Spleen (tissue), 11 donors: ENCODE data around the gene OR6S1. TPM values are rescaled to one million over a fixed set of nuclear protein-coding genes. Genes with fewer than 3 reads are reported as not detected.

ENCODE experiments used
- DNase-seq: peaks from one replicate; pipeline ENCODE4 v3.0.0-alpha.2; 2020
- H3K27ac ChIP-seq, 8 donors: fragments of 200-600 bp; sonication (generic) in 7 of 8; 1 replicate in 4 of 8; 2 replicates in 4 of 8; pipeline versions ENCODE4 v1.5.0 to v1.8.0; 2016 to 2021; ENCODE audit warnings: inconsistent platforms in 4 of 8, mild to moderate bottlenecking in 4 of 8, moderate library complexity in 1 of 8
- H3K27me3 ChIP-seq, 7 donors: fragments of 200-600 bp; sonication (generic) in 6 of 7; replicated peaks in 1 of 7; 1 replicate in 4 of 7; 2 replicates in 3 of 7; pipeline versions ENCODE4 v1.5.0 to v1.8.0; 2016 to 2021; ENCODE audit warnings: inconsistent platforms in 3 of 7, mild to moderate bottlenecking in 1 of 7
- H3K36me3 ChIP-seq, 6 donors: fragments of 200-600 bp; sonication (generic) in 5 of 6; 1 replicate in 4 of 6; 2 replicates in 2 of 6; pipeline versions ENCODE4 v1.5.0 to v1.8.0; 2016 to 2021; ENCODE audit warnings: inconsistent platforms in 2 of 6
- H3K4me1 ChIP-seq, 6 donors: fragments of 200-600 bp; sonication (generic) in 5 of 6; 1 replicate in 3 of 6; 2 replicates in 3 of 6; pipeline versions ENCODE4 v1.5.0 to v1.8.0; 2016 to 2021; ENCODE audit warnings: inconsistent platforms in 3 of 6
- H3K4me3 ChIP-seq, 8 donors: fragments of 200-600 bp; sonication (generic) in 7 of 8; 1 replicate in 4 of 8; 2 replicates in 4 of 8; pipeline versions ENCODE4 v1.5.0 to v1.8.0; 2016 to 2021; ENCODE audit warnings: inconsistent platforms in 4 of 8, mild to moderate bottlenecking in 4 of 8, moderate library complexity in 2 of 8
- H3K9me3 ChIP-seq, 8 donors: fragments of 200-600 bp; sonication (generic) in 7 of 8; 1 replicate in 4 of 8; 2 replicates in 4 of 8; pipeline versions ENCODE4 v1.5.0 to v1.8.0; 2016 to 2021; ENCODE audit warnings: inconsistent platforms in 4 of 8
- POLR2A ChIP-seq, 3 donors: fragments of 450-650 bp; IDR thresholded peaks; one replicate each; pipeline ENCODE4 v1.5.1; 2017; ENCODE audit warnings: antibody characterized with exemption in 3 of 3, mild to moderate bottlenecking in 1 of 3
- POLR2AphosphoS5 ChIP-seq, 3 donors: sonication (generic); formaldehyde crosslinking; IDR thresholded peaks; one replicate each; pipeline ENCODE4 v1.5.1; 2017; ENCODE audit warnings: antibody characterized with exemption in 3 of 3
- WGBS, 5 donors: extraction: QIAGEN DNeasy Blood & Tissue Kit in 3 of 5; methylation state at CpG; one replicate each; pipeline versions ENCODE4 v1.1.5 to v1.1.7; 2013 to 2018; 5-methylcytosine and 5-hydroxymethylcytosine counted together
- intact Hi-C: fragments of 100-400 bp; cut with DNase I; formaldehyde crosslinking; loops from one replicate; pipeline ENCODE4 v1.15.0; 2023; ENCODE audit warnings: low total_unique reads
- polyA plus RNA-seq, 3 donors: library from polyadenylated mRNA; stranded (reverse); fragments of 200-250 nt; gene quantifications; one replicate each; pipeline ENCODE4 v1.2.1, GENCODE V29; 2013
- total RNA-seq, 7 donors: library from RNA; depleted of rRNA in 3 of 7; stranded (reverse); fragments of >200 nt in 3 of 7; fragmentation: NEBNext Ultra II Directional in 4 of 7; extraction: Animal tissue kit (Norgen Biotek cat#: 25700) in 4 of 7; gene quantifications; one replicate each; pipeline versions ENCODE4 v1.1.0 to v1.2.1, GENCODE V29; 2016 to 2021
- TF ChIP-seq, protein P1 (sequence below), 11 experiments: fragments of 200-600 bp in 7 of 11; fragments of 450-650 bp in 4 of 11; sonication (generic) in 4 of 11; IDR thresholded peaks in 8 of 11; conservative IDR thresholded peaks in 3 of 11; 1 replicate in 7 of 11; 2 replicates in 4 of 11; pipeline versions ENCODE4 v1.4.0 to v1.8.0; 2016 to 2021; ENCODE audit warnings: antibody characterized with exemption in 11 of 11, inconsistent platforms in 4 of 11, mild to moderate bottlenecking in 1 of 11
- donor health status: healthy with polysubstance abuse.
- donor health status: DM: no; HTN: no; CAD: no; lungs with moderate emphysema.
- donor health status: DM: no; HTN: no; CAD: no.
- donor health status: Bipolar disorder and iron deficiency.
- donor health status: healthy.
- donor health status: DM: no; HTN: no; CAD: no.
- donor health status: DM: yes; HTN: yes; CAD: no.

Gene OR6S1
- total and polyA plus RNA-seq, 10 donors, result 0.10 to 0.77 (median 0.27) TPM; not detected in 7

DNA sequence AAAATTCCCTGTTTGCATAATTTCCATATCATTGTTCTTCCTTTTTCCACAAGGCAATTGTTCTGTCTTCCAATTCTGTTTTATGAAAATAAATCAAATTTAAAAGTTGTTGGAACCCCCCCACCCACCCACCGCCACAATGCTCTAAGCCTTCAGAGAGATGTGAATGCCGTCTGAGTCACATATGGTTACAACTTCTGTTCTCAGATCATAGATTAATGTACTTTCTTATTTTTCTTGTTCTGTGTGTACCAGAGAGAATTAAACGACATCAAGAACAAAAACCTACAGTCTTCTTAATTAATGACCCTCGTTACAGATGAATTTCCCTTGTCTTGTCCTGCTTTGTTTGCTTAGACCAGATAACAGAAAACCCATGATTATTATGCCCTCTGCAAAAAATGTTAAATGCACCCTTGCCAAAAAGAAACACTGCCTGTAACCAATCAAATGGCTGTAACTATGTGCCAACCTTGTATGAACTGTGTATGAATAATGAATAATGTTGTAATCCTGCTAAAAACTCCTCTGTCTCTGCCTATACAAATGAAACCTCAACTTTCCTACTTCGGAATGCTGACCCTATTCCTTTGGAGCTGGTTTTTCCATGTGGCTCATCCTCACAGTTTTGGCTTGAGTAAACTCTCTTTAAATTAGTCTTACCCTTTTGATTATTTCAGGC lies 14.0 kb downstream of the OR6S1 start:
- Histone ChIP-seq H3K4me1 (peaks cover 23 to 93% (median 66%) of the 10 kb centered on the region in 6 donors), H3K9me3 (no peaks in the 10 kb centered on the region), H3K36me3 (no peaks in the 10 kb centered on the region), H3K4me3 (no peak overlapping the region), H3K27me3 (peaks cover 0 to 74% (median 12%) of the 10 kb centered on the region in 7 donors), H3K27ac (no peak overlapping the region)
- TF ChIP-seq, protein P1, sequence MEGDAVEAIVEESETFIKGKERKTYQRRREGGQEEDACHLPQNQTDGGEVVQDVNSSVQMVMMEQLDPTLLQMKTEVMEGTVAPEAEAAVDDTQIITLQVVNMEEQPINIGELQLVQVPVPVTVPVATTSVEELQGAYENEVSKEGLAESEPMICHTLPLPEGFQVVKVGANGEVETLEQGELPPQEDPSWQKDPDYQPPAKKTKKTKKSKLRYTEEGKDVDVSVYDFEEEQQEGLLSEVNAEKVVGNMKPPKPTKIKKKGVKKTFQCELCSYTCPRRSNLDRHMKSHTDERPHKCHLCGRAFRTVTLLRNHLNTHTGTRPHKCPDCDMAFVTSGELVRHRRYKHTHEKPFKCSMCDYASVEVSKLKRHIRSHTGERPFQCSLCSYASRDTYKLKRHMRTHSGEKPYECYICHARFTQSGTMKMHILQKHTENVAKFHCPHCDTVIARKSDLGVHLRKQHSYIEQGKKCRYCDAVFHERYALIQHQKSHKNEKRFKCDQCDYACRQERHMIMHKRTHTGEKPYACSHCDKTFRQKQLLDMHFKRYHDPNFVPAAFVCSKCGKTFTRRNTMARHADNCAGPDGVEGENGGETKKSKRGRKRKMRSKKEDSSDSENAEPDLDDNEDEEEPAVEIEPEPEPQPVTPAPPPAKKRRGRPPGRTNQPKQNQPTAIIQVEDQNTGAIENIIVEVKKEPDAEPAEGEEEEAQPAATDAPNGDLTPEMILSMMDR (IDR thresholded peaks at IDR 0.05 in 8 of 11, conservative IDR thresholded peaks at IDR 0.05 in 3 of 11), result no peak
- no peak for TF ChIP-seq POLR2A (IDR thresholded peaks at IDR 0.05)
- no peak for TF ChIP-seq POLR2AphosphoS5 (IDR thresholded peaks at IDR 0.05)
- DNase-seq, result no peak
- intact Hi-C loops, result loop anchor here (5.0 kb wide), 1 partner anchor 50 kb away; no protein-coding TSS in a partner anchor
- 56 to 76% (median 64%) methylated on average over 5 of the region's 5 CpGs for WGBS, 5 donors

DNA sequence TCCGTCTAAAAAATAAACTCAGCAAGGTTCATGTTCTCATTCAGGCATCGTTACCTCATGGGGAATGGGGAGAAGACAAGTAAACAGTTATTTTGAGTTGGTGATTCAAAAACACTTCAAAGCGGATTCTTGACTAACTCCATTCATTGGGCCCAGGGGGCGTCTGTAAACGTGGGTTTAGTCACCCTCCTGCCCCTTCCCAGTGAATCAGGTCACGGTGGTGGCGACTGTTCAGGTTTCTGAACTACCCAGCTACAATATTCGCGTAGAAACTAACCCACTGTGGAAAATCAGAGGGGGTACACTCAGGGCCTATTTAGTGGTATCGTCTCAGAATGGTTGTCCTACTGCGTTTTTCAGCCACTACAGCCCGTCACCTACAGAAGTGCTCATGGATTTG lies 15.2 kb downstream of the OR6S1 start:
- DNase-seq, result no peak
- 16 to 30% (median 25%) methylated on average over 12 of the region's 12 CpGs for WGBS, 5 donors
- TF ChIP-seq POLR2AphosphoS5 (IDR thresholded peaks at IDR 0.05), result no peak
- no peak for TF ChIP-seq POLR2A (IDR thresholded peaks at IDR 0.05)
- TF ChIP-seq, protein P1 (IDR thresholded peaks at IDR 0.05 in 8 of 11, conservative IDR thresholded peaks at IDR 0.05 in 3 of 11), result no peak
- Histone ChIP-seq H3K27me3 (peaks cover 0 to 67% (median 9%) of the 10 kb centered on the region in 7 donors), H3K9me3 (no peaks in the 10 kb centered on the region), H3K4me1 (peaks cover 10 to 84% (median 54%) of the 10 kb centered on the region in 6 donors), H3K36me3 (no peaks in the 10 kb centered on the region), H3K4me3 (peak overlapping the region in 4 of 8 donors; percentile 12 to 55 (median 26)), H3K27ac (no peak overlapping the region)
- intact Hi-C loops, result loop anchor here (5.0 kb wide), 1 partner anchor 51 kb away; no protein-coding TSS in a partner anchor

DNA sequence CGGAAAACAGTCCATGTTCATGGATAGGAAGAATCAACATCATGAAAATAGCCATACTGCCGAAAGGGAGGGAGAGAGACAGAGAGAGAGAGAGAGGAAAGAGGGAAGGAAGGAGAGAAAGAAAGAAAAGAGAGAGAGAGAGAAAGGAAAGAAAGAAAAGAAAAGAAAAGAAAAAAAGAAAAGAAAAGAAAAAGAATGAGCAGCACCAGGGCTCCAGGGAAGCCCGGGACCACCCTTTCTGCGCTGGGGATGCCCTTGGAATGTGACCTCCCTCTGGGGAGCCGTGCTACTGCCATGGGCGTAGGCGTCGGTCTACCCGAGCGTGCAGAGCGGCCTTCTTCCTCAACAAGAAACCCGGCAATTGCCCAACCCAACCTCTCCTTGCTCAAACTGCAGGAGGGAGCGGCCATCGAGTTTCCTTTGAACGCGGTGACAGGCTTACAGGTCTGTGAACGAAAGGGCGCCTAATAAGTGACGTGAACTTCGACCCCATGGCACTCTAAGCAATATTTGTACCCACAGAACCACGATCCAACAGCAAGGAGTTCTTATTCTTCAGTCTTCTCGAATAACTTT lies 16.9 kb downstream of the OR6S1 start:
- Histone ChIP-seq H3K9me3 (no peaks in the 10 kb centered on the region), H3K27ac (peak overlapping the region in 5 of 8 donors; percentile 7 to 49 (median 26)), H3K36me3 (no peaks in the 10 kb centered on the region), H3K27me3 (peaks cover 0 to 51% (median 4%) of the 10 kb centered on the region in 7 donors), H3K4me1 (peaks cover 2 to 71% (median 42%) of the 10 kb centered on the region in 6 donors), H3K4me3 (peak overlapping the region in 7 of 8 donors; percentile 6 to 55 (median 25))
- TF ChIP-seq POLR2AphosphoS5 (IDR thresholded peaks at IDR 0.05) (no peak), POLR2A (IDR thresholded peaks at IDR 0.05) (no peak)
- TF ChIP-seq, protein P1 (IDR thresholded peaks at IDR 0.05 in 8 of 11, conservative IDR thresholded peaks at IDR 0.05 in 3 of 11), result no peak
- WGBS, 5 donors, result 4 to 8% (median 4%) methylated on average over 14 to 22 of the region's 22 CpGs
- peak; percentile 91 for DNase-seq
- intact Hi-C loops, result loop anchor here (5.0 kb wide), 1 partner anchor 53 kb away; no protein-coding TSS in a partner anchor

- intact Hi-C loops, result no loop called here
- TF ChIP-seq POLR2AphosphoS5 (IDR thresholded peaks at IDR 0.05), result no peak
- TF ChIP-seq POLR2A (IDR thresholded peaks at IDR 0.05), result no peak
- TF ChIP-seq, protein P1 (IDR thresholded peaks at IDR 0.05 in 8 of 11, conservative IDR thresholded peaks at IDR 0.05 in 3 of 11), result no peak
- peaks cover 0 to 51% (median 4%) of the 10 kb centered on the region in 7 donors for H3K27me3 ChIP-seq
- H3K27ac ChIP-seq, result no peak overlapping the region
- 32 to 42% (median 37%) methylated on average over 15 of the region's 15 CpGs for WGBS, 5 donors
- no peaks in the 10 kb centered on the region for H3K9me3 ChIP-seq
- H3K4me1 ChIP-seq, result peaks cover 2 to 67% (median 42%) of the 10 kb centered on the region in 6 donors
- DNase-seq, result no peak
- H3K36me3 ChIP-seq, result no peaks in the 10 kb centered on the region
- H3K4me3 ChIP-seq, result no peak overlapping the region
Measured at GRCh38 chr14:20623798-20624197, 17.7 kb downstream of the OR6S1 start.
